CD4-positive, alpha-beta T cell treated with Interleukin-6 for 4 hours (primary cell): Measurements from ENCODE around the gene MYO1D.

Experiments
- DNase-seq: peaks from one replicate; pipeline ENCODE4 v3.0.0-alpha.2; 2020; ENCODE audit warnings: mixed read lengths

MYO1D gene

GRCh38 chr17:32445971-32446370 lies 431.0 kb downstream of the MYO1D start:
- DNase-seq = no peak

- no peak for DNase-seq
Observed at GRCh38 chr17:32445497-32445896, 431.4 kb downstream of the MYO1D start.

DNA sequence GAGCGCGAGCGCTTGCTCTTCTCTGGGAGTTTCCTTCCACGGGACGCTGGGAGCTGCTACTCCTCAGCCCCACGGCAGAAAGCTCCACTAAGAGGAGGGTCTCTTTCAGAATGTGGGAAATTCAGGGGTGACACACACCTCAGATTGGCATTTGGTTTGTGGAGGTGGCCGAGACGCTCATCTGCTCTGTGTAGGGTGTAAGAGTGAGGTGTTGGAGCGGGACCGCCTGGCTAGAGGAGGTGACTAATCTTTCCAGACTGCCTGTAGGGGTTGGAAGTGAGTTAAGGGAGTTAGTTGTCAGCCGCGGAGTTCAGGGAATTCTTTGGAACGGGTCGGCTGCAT lies 431.9 kb downstream of the MYO1D start:
- DNase-seq = peak; percentile 31

DNA sequence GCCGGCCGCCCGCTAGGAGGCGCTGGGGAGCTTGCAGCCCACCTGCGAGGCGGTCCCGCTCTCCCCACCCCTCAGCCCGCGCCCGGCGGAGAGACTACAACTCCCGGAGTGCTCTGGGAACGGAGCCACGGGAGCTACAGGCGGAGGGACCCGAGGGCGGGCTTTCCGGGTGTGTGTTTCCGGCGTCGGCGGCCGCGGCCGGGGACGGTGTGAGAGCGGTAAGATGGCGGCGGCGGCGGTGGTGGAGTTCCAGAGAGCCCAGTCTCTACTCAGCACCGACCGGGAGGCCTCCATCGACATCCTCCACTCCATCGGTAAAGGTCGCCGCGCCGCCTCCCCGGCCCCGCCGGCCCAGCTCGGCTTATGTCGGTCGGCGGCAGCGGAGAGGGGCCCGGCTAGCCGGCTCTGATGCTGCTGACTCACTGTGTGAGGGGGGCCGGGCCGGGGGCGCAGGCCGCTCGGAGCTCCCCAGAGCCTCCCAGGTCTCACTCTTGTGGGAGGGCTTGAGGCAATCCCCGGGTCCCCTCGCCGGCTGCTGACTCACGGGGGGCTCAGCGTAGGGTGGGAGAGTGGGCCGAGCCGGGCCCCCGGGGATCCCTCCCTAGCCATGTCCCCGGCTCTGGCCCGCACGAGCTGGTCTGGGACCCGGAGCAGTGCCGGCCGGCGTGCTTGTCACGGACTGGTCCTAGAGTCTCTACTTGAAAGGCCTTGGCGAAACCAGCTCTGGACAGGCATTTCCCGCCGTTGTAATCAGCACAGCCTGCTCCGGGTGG lies 432.4 kb downstream of the MYO1D start, which contains the start of gene PSMD11:
Gene PSMD11, plus strand, starts transcription at position 210 of the 773 bp plus-strand sequence. Its CDS starts 14 bp downstream, at position 224.
- peak; percentile 99 for DNase-seq

DNA sequence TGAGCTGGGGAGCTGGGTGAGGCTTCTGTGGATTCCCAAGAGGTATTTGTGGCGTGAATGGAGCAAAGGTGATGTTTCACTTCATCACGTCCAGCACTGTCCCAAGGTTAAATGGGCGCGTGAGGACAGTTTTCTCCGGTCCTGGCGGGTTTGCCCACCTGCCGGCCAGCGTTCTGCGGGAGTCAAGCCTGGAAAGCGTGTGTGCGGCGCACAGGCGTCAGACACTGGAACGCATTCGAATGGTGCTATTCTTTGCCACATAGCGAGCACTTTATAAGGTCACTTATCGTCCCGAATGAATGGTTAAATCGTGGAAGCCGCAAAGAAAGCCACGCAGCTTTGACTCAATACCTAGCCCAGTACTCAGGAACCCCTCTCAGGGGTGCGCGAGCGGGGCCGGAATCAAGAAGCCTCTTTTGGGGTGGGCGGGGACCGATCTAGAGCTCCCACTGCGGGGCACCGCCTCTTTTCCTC lies 433.1 kb downstream of the MYO1D start:
- DNase-seq = no peak
